Measurements from ENCODE around the gene CCDC12. TPM values are rescaled to one million over a fixed set of nuclear protein-coding genes. Genes with fewer than 3 reads are reported as not detected.

The CCDC12 gene
- total RNA-seq, 1 experiment from 2014 or later = 47.3 TPM

DNA sequence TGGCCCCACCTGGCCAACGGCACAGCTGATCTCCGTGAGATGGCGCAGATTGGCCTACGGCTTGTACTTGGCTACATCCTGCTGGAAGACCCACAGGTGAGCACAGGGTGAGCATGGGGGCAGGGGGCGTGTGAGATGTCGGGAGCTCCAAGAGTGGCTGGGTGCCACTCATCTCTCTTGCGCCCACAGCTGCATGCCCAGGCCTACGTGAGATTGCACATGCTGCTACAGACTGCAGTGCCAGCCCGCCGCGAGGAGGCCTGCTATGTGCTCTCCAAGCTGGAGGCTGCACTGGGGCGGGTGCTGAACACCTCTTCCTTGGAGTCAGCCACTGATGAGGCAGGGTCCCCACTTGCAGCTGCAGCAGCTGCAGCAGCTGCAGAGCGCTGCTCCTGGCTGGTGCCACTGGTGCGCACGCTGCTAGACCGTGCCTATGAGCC lies 25.2 kb upstream of the CCDC12 start:
- no peak overlapping the region for H3K4me3 Mint-ChIP-seq (ENCODE audit: low read depth, unreplicated experiment)
- H3K9me3 Mint-ChIP-seq (ENCODE audit: low read depth, unreplicated experiment) = no peaks in the 10 kb centered on the region
- no TSS peak for BruUV-seq (replicated peaks)
- peaks cover 45% of the 10 kb centered on the region for H3K36me3 Mint-ChIP-seq (ENCODE audit: insufficient read depth, unreplicated experiment)
- TF ChIP-seq, protein P1, sequence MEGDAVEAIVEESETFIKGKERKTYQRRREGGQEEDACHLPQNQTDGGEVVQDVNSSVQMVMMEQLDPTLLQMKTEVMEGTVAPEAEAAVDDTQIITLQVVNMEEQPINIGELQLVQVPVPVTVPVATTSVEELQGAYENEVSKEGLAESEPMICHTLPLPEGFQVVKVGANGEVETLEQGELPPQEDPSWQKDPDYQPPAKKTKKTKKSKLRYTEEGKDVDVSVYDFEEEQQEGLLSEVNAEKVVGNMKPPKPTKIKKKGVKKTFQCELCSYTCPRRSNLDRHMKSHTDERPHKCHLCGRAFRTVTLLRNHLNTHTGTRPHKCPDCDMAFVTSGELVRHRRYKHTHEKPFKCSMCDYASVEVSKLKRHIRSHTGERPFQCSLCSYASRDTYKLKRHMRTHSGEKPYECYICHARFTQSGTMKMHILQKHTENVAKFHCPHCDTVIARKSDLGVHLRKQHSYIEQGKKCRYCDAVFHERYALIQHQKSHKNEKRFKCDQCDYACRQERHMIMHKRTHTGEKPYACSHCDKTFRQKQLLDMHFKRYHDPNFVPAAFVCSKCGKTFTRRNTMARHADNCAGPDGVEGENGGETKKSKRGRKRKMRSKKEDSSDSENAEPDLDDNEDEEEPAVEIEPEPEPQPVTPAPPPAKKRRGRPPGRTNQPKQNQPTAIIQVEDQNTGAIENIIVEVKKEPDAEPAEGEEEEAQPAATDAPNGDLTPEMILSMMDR (IDR thresholded peaks at IDR 0.05; ENCODE audit: unreplicated experiment) = no peak
- CTCF ChIA-PET = no interaction called here
- intact Hi-C loops (cut with micrococcal nuclease; ENCODE audit: unreplicated experiment) = no loop called here
- no peak for DNase-seq
- no peaks in the 10 kb centered on the region for H3K4me1 Mint-ChIP-seq (ENCODE audit: low read depth, unreplicated experiment)
- H3K27ac Mint-ChIP-seq (ENCODE audit: unreplicated experiment) = no peak overlapping the region
- H3K27me3 Mint-ChIP-seq (ENCODE audit: unreplicated experiment) = no peaks in the 10 kb centered on the region

DNA sequence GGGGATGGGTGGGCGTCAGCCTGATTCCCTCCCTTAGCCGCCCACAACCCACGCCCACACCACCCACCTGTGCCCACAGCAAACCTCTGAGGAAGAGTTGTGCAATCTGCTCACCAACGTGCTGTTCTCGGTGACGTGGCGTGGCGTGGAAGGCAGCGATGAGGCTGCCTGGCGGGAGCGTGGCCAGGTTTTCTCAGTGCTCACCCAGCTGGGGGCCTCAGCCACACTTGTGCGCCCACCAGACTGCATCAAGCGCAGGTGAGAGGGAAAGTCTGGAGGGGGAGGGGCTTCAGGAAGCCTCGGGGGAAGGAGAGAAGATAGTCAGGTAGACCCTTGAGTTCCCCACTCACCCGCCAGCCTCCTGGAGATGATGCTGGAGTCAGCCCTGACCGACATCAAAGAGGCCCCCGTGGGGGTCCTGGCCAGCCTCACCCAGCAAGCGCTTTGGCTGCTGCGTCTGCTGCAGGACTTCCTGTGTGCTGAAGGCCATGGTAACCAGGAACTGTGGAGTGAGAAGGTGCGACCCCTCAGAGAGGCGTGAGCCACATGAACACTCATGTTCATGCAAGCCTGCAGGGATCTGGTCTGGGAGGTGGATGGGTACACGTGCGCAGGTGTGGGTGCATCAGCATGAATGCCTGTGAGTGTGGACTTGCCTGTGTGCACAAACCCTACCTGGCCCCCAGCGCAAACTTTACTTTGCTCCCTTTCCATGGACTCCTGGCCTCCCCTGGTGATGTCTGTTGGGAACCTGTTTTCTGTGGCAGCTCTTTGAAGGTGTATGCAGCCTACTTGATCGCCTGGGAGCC lies 24.6 kb upstream of the CCDC12 start:
- CTCF ChIA-PET = no interaction called here
- BruUV-seq (replicated peaks) = no TSS peak
- peaks cover 45% of the 10 kb centered on the region for H3K36me3 Mint-ChIP-seq (ENCODE audit: insufficient read depth, unreplicated experiment)
- intact Hi-C loops (cut with micrococcal nuclease; ENCODE audit: unreplicated experiment) = no loop called here
- DNase-seq = no peak
- TF ChIP-seq, protein P1 (IDR thresholded peaks at IDR 0.05; ENCODE audit: unreplicated experiment) = no peak
- H3K4me1 Mint-ChIP-seq (ENCODE audit: low read depth, unreplicated experiment) = no peaks in the 10 kb centered on the region
- no peak overlapping the region for H3K4me3 Mint-ChIP-seq (ENCODE audit: low read depth, unreplicated experiment)
- no peaks in the 10 kb centered on the region for H3K9me3 Mint-ChIP-seq (ENCODE audit: low read depth, unreplicated experiment)
- H3K27me3 Mint-ChIP-seq (ENCODE audit: unreplicated experiment) = no peaks in the 10 kb centered on the region
- no peak overlapping the region for H3K27ac Mint-ChIP-seq (ENCODE audit: unreplicated experiment)

DNA sequence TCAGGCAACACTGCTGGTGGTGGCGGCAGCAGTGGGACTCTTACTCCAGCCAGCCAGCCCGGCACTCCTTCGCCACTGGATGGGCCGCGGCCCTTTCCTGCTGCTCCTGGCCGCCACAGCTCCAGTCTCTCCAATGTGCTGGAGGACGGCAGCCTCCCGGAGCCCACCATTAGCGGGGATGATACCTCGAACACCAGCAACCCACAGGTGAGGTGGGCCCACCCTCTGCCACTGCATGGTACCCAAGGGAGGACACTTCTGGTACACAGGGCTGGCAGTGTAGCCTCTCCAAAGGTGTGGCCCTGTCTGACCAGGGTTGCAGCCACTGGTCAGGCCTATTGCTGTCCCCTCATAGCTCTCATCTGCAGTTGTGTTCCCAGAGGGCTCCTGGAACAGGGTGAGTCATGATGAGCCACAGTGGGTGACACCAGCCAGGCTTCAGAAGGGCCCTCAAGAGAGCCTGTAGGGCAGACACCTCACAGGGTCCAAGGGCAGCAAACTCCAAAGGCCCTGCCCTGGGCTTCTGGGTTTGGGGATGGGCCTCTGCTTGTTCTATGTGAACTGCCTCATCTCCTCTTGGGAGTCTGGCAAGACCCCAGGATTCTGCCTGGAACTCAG lies 23.8 kb upstream of the CCDC12 start:
- CTCF ChIA-PET = no interaction called here

DNA sequence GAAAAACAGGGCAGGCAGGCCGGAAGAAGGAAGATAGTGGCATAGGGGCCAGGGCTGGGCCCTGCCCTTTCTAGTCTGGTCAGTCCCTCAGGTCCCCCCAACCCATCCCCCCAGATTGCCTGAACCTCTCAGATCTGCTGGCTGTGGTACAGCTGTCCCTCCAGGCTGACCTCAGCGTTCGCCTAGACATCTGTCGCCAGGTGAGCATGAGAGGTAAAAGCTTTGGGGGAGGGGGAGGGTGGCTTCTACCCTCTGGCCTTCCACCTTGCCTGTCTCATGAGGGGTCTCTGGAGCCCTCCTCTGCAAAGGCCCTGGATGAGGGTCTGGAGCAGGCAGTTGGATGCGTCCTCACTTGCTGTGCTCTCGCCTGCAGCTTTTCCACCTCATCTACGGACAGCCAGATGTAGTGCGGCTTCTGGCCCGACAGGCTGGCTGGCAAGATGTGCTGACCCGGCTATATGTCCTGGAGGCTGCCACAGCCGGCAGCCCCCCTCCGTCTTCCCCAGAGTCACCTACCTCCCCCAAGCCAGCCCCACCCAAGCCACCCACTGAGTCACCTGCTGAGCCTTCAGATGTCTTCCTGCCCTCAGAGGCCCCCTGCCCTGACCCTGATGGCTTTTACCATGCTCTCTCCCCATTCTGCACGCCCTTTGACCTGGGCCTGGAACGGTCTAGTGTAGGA lies 23.1 kb upstream of the CCDC12 start:
- BruUV-seq (replicated peaks) = no TSS peak
- TF ChIP-seq, protein P1 (IDR thresholded peaks at IDR 0.05; ENCODE audit: unreplicated experiment) = no peak
- no peak for DNase-seq
- intact Hi-C loops (cut with micrococcal nuclease; ENCODE audit: unreplicated experiment) = loop anchor here (5.0 kb wide), 1 partner anchor 77 kb away; no protein-coding TSS in a partner anchor
- H3K36me3 Mint-ChIP-seq (ENCODE audit: insufficient read depth, unreplicated experiment) = peaks cover 49% of the 10 kb centered on the region
- H3K27me3 Mint-ChIP-seq (ENCODE audit: unreplicated experiment) = no peaks in the 10 kb centered on the region
- H3K9me3 Mint-ChIP-seq (ENCODE audit: low read depth, unreplicated experiment) = no peaks in the 10 kb centered on the region
- no peak overlapping the region for H3K27ac Mint-ChIP-seq (ENCODE audit: unreplicated experiment)
- CTCF ChIA-PET = no interaction called here
- no peaks in the 10 kb centered on the region for H3K4me1 Mint-ChIP-seq (ENCODE audit: low read depth, unreplicated experiment)
- H3K4me3 Mint-ChIP-seq (ENCODE audit: low read depth, unreplicated experiment) = no peak overlapping the region

More for the DNA sequence above, 23.8 kb upstream of the CCDC12 start:
- Mint-ChIP-seq H3K36me3 (ENCODE audit: insufficient read depth, unreplicated experiment) (peaks cover 49% of the 10 kb centered on the region), H3K27me3 (ENCODE audit: unreplicated experiment) (no peaks in the 10 kb centered on the region), H3K4me3 (ENCODE audit: low read depth, unreplicated experiment) (no peak overlapping the region), H3K27ac (ENCODE audit: unreplicated experiment) (no peak overlapping the region), H3K9me3 (ENCODE audit: low read depth, unreplicated experiment) (no peaks in the 10 kb centered on the region), H3K4me1 (ENCODE audit: low read depth, unreplicated experiment) (no peaks in the 10 kb centered on the region)
- no TSS peak for BruUV-seq (replicated peaks)
- TF ChIP-seq, protein P1 (IDR thresholded peaks at IDR 0.05; ENCODE audit: unreplicated experiment) = no peak
- DNase-seq = no peak
- intact Hi-C loops (cut with micrococcal nuclease; ENCODE audit: unreplicated experiment) = no loop called here

Measured in Calu3 (cell line).